GM12878 (cell line): ENCODE results near the gene ABCC5. TPM values are rescaled to one million over a fixed set of nuclear protein-coding genes. Genes with fewer than 3 reads are reported as not detected.

Source experiments
- ATAC-seq: fragments of 200-7000 bp; cut with Tn5 transposase; 3 replicates; pipeline ENCODE4 v1.9.1; 2020; ENCODE audit warnings: mild to moderate bottlenecking, moderate library complexity
- BruUV-seq: library from RNA; stranded (reverse); fragments of 400-500 nt; replicated peaks from 2 replicates; lab custom pipeline; 2021; lab: Mats Ljungman, UMichigan
- CTCF ChIA-PET: fragments of 300-600 bp; sonication (Branson Sonifier 250); formaldehyde crosslinking; extraction: SDS; loops from one replicate; lab custom pipeline; 2021; ENCODE audit warnings: inconsistent platforms; lab: Yijun Ruan, JAX
- POLR2A ChIA-PET: fragments of 350-600 bp; formaldehyde crosslinking; extraction: SDS; loops from one replicate; lab custom pipeline; 2021; ENCODE audit warnings: inconsistent platforms; lab: Charles Lee
- RAD21 ChIA-PET: fragments of 300-600 bp; sonication (Branson Sonifier 250); formaldehyde crosslinking; loops from one replicate; lab custom pipeline; 2023; ENCODE audit warnings: antibody characterized with exemption; ENCODE audit not compliant: unreplicated experiment; lab: Charles Lee
- SMC1A ChIA-PET: fragments of 300-600 bp; sonication (Branson Sonifier 250); formaldehyde crosslinking; loops from one replicate; lab custom pipeline; 2023; ENCODE audit not compliant: unreplicated experiment, uncharacterized antibody; lab: Charles Lee
- DNase-seq: peaks from one replicate; pipeline ENCODE4 v3.0.0-alpha.2; 2011; ENCODE audit warnings: low read depth, low spot score
- FAIRE-seq: peaks from 3 replicates; lab custom pipeline; 2011; peaks lifted over from hg19 to GRCh38; lab: Jason Lieb, UNC
- H2AFZ ChIP-seq: 2 replicates; pipeline ENCODE4 v1.6.0; 2011; ENCODE audit warnings: low read depth, low read length, control low read depth; ENCODE audit not compliant: control insufficient read depth
- H3K27ac ChIP-seq: 2 replicates; pipeline ENCODE4 v1.5.1; 2011; ENCODE audit warnings: control low read depth; ENCODE audit not compliant: control insufficient read depth, insufficient read depth
- H3K27me3 ChIP-seq, 2 experiments: replicated peaks in 1 of 2; 2 replicates each; pipeline versions ENCODE4 v1.6.0 to v1.6.1; 2011; ENCODE audit warnings: low read length in 1 of 2; ENCODE audit not compliant: control insufficient read depth in 2 of 2, insufficient read depth in 2 of 2
- H3K36me3 ChIP-seq, 2 experiments: 2 replicates each; pipeline ENCODE4 v1.5.1; 2011; ENCODE audit warnings: low read length in 1 of 2; ENCODE audit not compliant: control insufficient read depth in 2 of 2, insufficient read depth in 2 of 2
- H3K4me1 ChIP-seq: 2 replicates; pipeline ENCODE4 v1.6.1; 2011; ENCODE audit warnings: mild to moderate bottlenecking, low read length, moderate library complexity, mixed read lengths; ENCODE audit not compliant: control insufficient read depth, insufficient read depth
- H3K4me2 ChIP-seq: 2 replicates; pipeline ENCODE4 v1.6.0; 2011; ENCODE audit warnings: control low read depth; ENCODE audit not compliant: control insufficient read depth, insufficient read depth
- H3K4me3 ChIP-seq: fragments of 200-600 bp; sonication (generic); 2 replicates; pipeline ENCODE4 v1.5.1; 2016
- H3K79me2 ChIP-seq: 2 replicates; pipeline ENCODE4 v1.6.0; 2011; ENCODE audit warnings: low read length; ENCODE audit not compliant: control insufficient read depth, insufficient read depth
- H3K9ac ChIP-seq: 2 replicates; pipeline ENCODE4 v1.8.0; 2011; ENCODE audit warnings: low read length, control low read depth, mixed read lengths; ENCODE audit not compliant: control insufficient read depth, insufficient read depth
- H3K9me3 ChIP-seq: replicated peaks from 3 replicates; pipeline ENCODE4 v1.5.1; 2011; ENCODE audit warnings: mild to moderate bottlenecking, low read length; ENCODE audit not compliant: control insufficient read depth, insufficient read depth
- H4K20me1 ChIP-seq: 2 replicates; pipeline ENCODE4 v1.6.0; 2011; ENCODE audit not compliant: control insufficient read depth, insufficient read depth
- BHLHE40 ChIP-seq, 2 experiments: fragments of 450-650 bp in 1 of 2; IDR thresholded peaks; 2 replicates each; pipeline ENCODE4 v1.6.1; 2011 to 2017; ENCODE audit warnings: low read depth in 2 of 2, borderline replicate concordance in 1 of 2, improper control_type of control experiment in 1 of 2, low read length in 1 of 2, mild to moderate bottlenecking in 1 of 2
- MTA2 ChIP-seq: fragments of 450-650 bp; IDR thresholded peaks from 2 replicates; pipeline ENCODE4 v1.6.1; 2016; ENCODE audit warnings: low read depth, mild to moderate bottlenecking, moderate library complexity
- MYC ChIP-seq: IDR thresholded peaks from 2 replicates; pipeline ENCODE4 v1.6.1; 2011; ENCODE audit warnings: mild to moderate bottlenecking, low read length, moderate library complexity, inconsistent platforms; ENCODE audit not compliant: insufficient read depth, insufficient replicate concordance, insufficient read length, severe bottlenecking
- NFYA ChIP-seq: IDR thresholded peaks from 2 replicates; pipeline ENCODE4 v1.6.1; 2011; ENCODE audit warnings: low read depth, mild to moderate bottlenecking, low read length, improper control_type of control experiment, borderline replicate concordance
- NKRF ChIP-seq: fragments of 450-650 bp; conservative IDR thresholded peaks from 2 replicates; pipeline ENCODE4 v1.6.1; 2017; ENCODE audit warnings: mild to moderate bottlenecking, moderate library complexity
- RUNX3 ChIP-seq: IDR thresholded peaks from 2 replicates; pipeline ENCODE4 v1.6.1; 2012; ENCODE audit warnings: low read length, inconsistent platforms
- SMARCA5 ChIP-seq: fragments of 450-650 bp; IDR thresholded peaks from 2 replicates; pipeline ENCODE4 v1.6.1; 2017; ENCODE audit warnings: mild to moderate bottlenecking
- SPI1 ChIP-seq: IDR thresholded peaks from 2 replicates; pipeline ENCODE4 v1.6.1; 2011; ENCODE audit warnings: low read depth, mild to moderate bottlenecking, low read length, moderate library complexity, borderline replicate concordance; ENCODE audit not compliant: insufficient read depth
- STAT1 ChIP-seq: fragments of 450-650 bp; conservative IDR thresholded peaks from 2 replicates; pipeline ENCODE4 v1.6.1; 2014; ENCODE audit warnings: antibody characterized with exemption, mild to moderate bottlenecking
- ZNF207 ChIP-seq: fragments of 450-650 bp; IDR thresholded peaks from 2 replicates; pipeline ENCODE4 v1.6.1; 2014; ENCODE audit warnings: antibody characterized with exemption, mild to moderate bottlenecking, borderline replicate concordance
- WGBS: methylation state at CpG from one replicate; pipeline ENCODE4 v1.1.6; 2016; ENCODE audit warnings: low lambda C conversion rate; ENCODE audit not compliant: insufficient replicate concordance, insufficient coverage; ENCODE audit errors: missing lambda C conversion rate; 5-methylcytosine and 5-hydroxymethylcytosine counted together
- in situ Hi-C: fragments of 300-500 bp; cut with MboI; formaldehyde crosslinking; loops from 9 replicates; pipeline ENCODE4 v1.14.3; 2018; ENCODE audit warnings: mixed read lengths
- intact Hi-C: fragments of 100-400 bp; cut with micrococcal nuclease; formaldehyde crosslinking; loops from one replicate; pipeline ENCODE4 v1.14.2; 2022; ENCODE audit not compliant: unreplicated experiment
- polyA plus RNA-seq, 11 experiments: library from polyadenylated mRNA; depleted of rRNA in 4 of 11; unstranded in 6 of 11; stranded (reverse) in 5 of 11; fragments of >200 nt; fragmentation: Nextera tagmentation in 4 of 11; fragmentation: Illumina TruSeq in 1 of 11; extraction: Ambion mirVana in 4 of 11; extraction: Trizol in 1 of 11; gene quantifications; 1 replicate in 1 of 11; 2 replicates in 10 of 11; pipeline versions ENCODE4 v1.2.1 to v1.2.3, GENCODE V29; 2011 to 2016; ENCODE audit warnings: inconsistent platforms in 2 of 11, missing spikeins in 2 of 11, low read depth in 1 of 11
- total RNA-seq, 4 experiments: library from RNA; depleted of rRNA in 3 of 4; stranded (reverse); fragments of >200 nt in 3 of 4; fragmentation: Illumina TruSeq in 1 of 4; extraction: Trizol in 1 of 4; gene quantifications; 2 replicates each; pipeline versions ENCODE4 v1.2.1 to v1.2.3, GENCODE V29; 2013 to 2021

The ABCC5 gene
- total and polyA plus RNA-seq, 10 of the 15 experiments (the other 5 are each of a cell fraction or from before 2014, with no cell fraction given), result 6.0 to 17.8 (median 9.7) TPM

- Histone ChIP-seq H3K4me1 (no peaks in the 10 kb centered on the region; the same call in 1 of the 2 replicates), H3K9me3 (no peaks in the 10 kb centered on the region), H3K36me3 (no peaks in the 10 kb centered on the region; a peak in 1 of 4 replicates), H3K27me3 (no peaks in the 10 kb centered on the region), H3K4me2 (no peak overlapping the region), H3K27ac (no peak overlapping the region), H3K4me3 (no peak overlapping the region), H2AFZ (no peak overlapping the region), H3K79me2 (no peaks in the 10 kb centered on the region), H4K20me1 (no peaks in the 10 kb centered on the region), H3K9ac (no peak overlapping the region)
- in situ Hi-C loops, result no loop called here
- POLR2A ChIA-PET, result no interaction called here
- no peak for DNase-seq
- SMC1A ChIA-PET, result interaction anchor here (0.9 to 1.5 kb wide), 2 partner anchors 97 to 103 kb away, joined by 3 to 4 read pairs; partner anchors contain the start of gene ABCC5
- RAD21 ChIA-PET, result interaction anchor here (1.0 kb wide), 1 partner anchor 85 kb away, joined by 3 read pairs; no protein-coding TSS in a partner anchor
- TF ChIP-seq ZNF207 (no peak), SPI1 (no peak), NKRF (no peak), RUNX3 (no peak), STAT1 (no peak), NFYA (no peak), MTA2 (no peak), SMARCA5 (no peak), BHLHE40 (IDR thresholded peaks at IDR 0.05; ENCODE audit: borderline replicate concordance in 1 of 2, low read depth in 2 of 2, low read length in 1 of 2) (no peak), MYC (no peak)
- 92% methylated on average over 15 of the region's 15 CpGs for WGBS
- CTCF ChIA-PET, result interaction anchor here (1.2 kb wide), 1 partner anchor 17 kb away, joined by 5 read pairs; no protein-coding TSS in a partner anchor
- ATAC-seq, result no peak
- no peak for FAIRE-seq
- BruUV-seq, result no TSS peak
- intact Hi-C loops, result no loop called here
Observed at GRCh38 chr3:183921096-183921495, 96.6 kb downstream of the ABCC5 start.
